ENCODE results near the gene HK2. TPM values are rescaled to one million over a fixed set of nuclear protein-coding genes. Genes with fewer than 3 reads are reported as not detected.

HK2 gene
- total RNA-seq, 2 donors from 2014 or later: 3.4 to 8.1 TPM

- H3K36me3 ChIP-seq: no peaks in the 10 kb centered on the region
- H3K27me3 ChIP-seq: no peaks in the 10 kb centered on the region
- H3K9me3 ChIP-seq: no peaks in the 10 kb centered on the region
- DNase-seq (ENCODE audit: low spot score): peak; percentile 82
- peak overlapping the region; percentile 79 to 83 for H3K27ac ChIP-seq
- H3K4me1 ChIP-seq: peaks cover 0 to 69% of the 10 kb centered on the region in 2 donors
- no peak overlapping the region for H3K4me3 ChIP-seq
- TF ChIP-seq CTCF (IDR thresholded peaks at IDR 0.05): no peak
Measured at GRCh38 chr2:74845217-74845751, 11.4 kb downstream of the HK2 start.

GRCh38 chr2:74845991-74846390 lies 12.1 kb downstream of the HK2 start:
- Histone ChIP-seq H3K4me3 (no peak overlapping the region), H3K27ac (peak overlapping the region; percentile 79 to 83), H3K4me1 (peaks cover 0 to 74% of the 10 kb centered on the region in 2 donors), H3K9me3 (no peaks in the 10 kb centered on the region), H3K27me3 (no peaks in the 10 kb centered on the region), H3K36me3 (no peaks in the 10 kb centered on the region)
- DNase-seq (ENCODE audit: low spot score): no peak
- no peak for TF ChIP-seq CTCF (IDR thresholded peaks at IDR 0.05)

DNA sequence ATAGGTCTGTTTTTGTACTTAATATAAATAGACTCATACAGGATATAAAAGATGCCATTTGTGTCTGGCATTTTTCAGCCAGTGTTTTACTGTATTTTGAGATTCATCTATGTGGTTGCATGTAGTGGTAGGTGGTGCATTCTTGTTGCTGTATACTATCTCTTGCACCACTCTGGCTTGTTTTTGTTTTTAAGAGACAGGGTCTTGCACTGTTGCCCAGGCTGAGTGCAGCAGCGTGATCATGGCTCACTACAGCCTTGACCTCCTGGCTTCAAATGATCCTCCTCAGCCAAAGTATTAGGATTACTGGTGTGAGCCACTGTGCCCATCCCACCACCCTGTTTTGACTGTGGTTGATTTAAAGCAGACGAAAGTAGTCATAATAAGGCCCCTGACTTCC lies 12.6 kb downstream of the HK2 start:
- TF ChIP-seq CTCF (IDR thresholded peaks at IDR 0.05): no peak

DNA sequence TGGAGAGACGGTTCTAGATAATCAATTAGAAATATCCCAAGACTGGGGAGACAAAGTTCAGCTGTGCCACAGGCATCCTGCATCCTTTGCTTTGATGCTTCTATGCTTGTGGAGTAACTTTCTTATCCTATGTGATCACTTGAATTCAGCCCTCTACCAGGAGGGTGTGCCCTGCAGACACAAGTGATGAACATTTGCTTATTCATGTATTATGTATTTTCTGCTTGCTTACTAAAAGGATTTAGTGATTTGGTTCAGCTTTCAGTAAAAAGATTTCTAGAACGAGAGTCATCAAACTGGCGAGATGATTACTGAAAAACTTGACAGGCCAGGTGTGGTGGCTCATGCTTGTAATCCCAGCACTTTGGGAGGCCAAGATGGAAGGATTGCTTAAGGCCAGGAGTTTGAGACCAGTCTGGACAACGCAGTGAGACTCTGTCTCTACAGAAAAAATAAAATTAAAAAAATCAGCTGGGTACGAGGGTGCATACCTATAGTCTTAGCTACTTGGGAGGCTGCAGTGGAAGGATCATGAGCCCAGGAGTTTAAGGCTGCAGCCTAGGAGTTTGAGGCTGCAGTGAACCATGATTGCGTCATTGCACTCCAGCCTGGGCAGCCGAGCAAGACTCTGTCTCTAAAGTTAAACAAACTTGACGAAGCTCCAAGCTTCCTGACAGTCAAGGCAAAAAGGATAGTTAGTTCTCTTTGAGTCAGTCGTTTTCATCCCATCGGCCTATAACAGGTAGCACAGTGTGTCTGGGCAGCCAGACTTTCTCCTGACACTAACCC lies 13.3 kb downstream of the HK2 start:
- Histone ChIP-seq H3K27ac (peak overlapping the region in 1 of 2 donors; percentile 83), H3K4me1 (peaks cover 0 to 74% of the 10 kb centered on the region in 2 donors)

More for the DNA sequence above, 12.6 kb downstream of the HK2 start:
- no peaks in the 10 kb centered on the region for H3K36me3 ChIP-seq
- no peaks in the 10 kb centered on the region for H3K27me3 ChIP-seq
- DNase-seq (ENCODE audit: low spot score): no peak
- H3K27ac ChIP-seq: peak overlapping the region in 1 of 2 donors; percentile 83
- peaks cover 0 to 74% of the 10 kb centered on the region in 2 donors for H3K4me1 ChIP-seq
- no peaks in the 10 kb centered on the region for H3K9me3 ChIP-seq
- H3K4me3 ChIP-seq: no peak overlapping the region

DNA sequence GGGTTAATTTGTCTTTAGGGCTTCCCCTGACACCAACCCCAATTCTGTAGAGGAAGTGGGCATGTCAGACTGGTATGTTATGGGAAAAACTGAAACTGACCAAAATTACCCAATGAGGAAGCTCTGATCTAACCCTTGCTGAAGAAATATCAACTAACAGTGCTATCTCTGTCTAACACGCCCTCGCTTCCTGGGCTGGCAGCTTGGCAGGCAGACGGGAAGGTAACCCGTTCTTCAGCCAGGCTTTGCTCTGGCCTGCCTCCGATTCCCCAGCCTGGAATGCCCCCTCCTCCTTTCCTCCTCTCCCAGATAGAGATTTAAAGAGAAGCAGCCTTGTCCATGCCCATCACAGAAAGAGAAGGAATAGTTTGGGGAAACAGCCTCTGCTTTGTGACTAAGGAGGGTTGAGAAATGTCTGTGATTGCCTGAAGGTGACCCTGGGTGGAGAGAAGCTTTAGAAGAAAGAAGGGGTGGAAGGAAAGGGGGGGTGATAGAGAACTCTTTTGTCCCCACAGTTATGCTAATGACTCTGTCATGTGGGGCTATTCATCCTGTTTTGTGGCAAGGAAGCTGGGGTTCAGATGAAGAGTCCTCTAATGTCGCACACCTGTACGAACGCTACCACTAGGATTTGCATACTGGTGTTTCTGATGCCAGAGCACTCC lies 15.4 kb downstream of the HK2 start:
- DNase-seq (ENCODE audit: low spot score): no peak
- no peaks in the 10 kb centered on the region for H3K27me3 ChIP-seq
- no peaks in the 10 kb centered on the region for H3K36me3 ChIP-seq
- no peak for TF ChIP-seq CTCF (IDR thresholded peaks at IDR 0.05)
- H3K4me1 ChIP-seq: peaks cover 0 to 56% of the 10 kb centered on the region in 2 donors
- no peaks in the 10 kb centered on the region for H3K9me3 ChIP-seq
- H3K4me3 ChIP-seq: no peak overlapping the region
- peak overlapping the region; percentile 44 to 55 for H3K27ac ChIP-seq

More for the DNA sequence above, 13.3 kb downstream of the HK2 start:
- no peak for DNase-seq (ENCODE audit: low spot score)
- H3K27me3 ChIP-seq: no peaks in the 10 kb centered on the region
- TF ChIP-seq CTCF (IDR thresholded peaks at IDR 0.05): no peak
- no peaks in the 10 kb centered on the region for H3K36me3 ChIP-seq
- no peaks in the 10 kb centered on the region for H3K9me3 ChIP-seq
- H3K4me3 ChIP-seq: no peak overlapping the region

Measured in right atrium auricular region (tissue), 2 donors.